Measurements from ENCODE around the gene MLH1.

DNA sequence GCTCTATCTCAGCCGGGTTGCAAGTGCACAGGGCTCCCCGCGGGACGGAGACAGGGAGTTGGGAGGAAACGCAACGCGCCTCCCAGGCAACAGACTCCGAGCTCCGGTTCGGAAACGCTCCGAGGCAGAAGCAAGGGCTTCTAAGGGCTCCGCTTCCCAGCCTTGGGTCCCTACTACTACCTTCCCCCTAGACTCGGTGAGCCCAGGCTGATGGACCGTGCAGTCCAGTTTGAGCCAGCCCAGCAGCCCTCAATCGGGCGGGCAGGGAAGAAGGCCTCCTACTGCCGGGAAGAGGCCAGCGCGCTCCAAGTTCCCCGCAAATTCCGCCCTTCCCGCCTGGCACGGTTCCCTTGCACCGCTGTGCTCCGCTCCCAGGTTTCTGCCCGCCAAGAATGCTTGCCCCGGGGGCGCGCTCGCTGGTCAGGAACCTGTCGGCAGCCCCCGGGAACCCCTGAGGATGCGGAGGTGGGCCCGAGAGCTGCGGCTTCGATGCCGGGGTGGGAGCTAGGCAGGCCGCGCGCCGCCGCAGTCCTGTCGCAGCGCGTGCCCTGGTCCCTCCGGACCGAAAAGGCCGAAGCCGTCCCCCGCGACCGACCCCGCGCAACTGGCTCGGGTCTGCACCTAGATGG lies 49.2 kb upstream of the MLH1 start:
- TF ChIP-seq POLR2A (IDR thresholded peaks at IDR 0.05) (no peak), EP300 (IDR thresholded peaks at IDR 0.05) (no peak)
- TF ChIP-seq, protein P1, sequence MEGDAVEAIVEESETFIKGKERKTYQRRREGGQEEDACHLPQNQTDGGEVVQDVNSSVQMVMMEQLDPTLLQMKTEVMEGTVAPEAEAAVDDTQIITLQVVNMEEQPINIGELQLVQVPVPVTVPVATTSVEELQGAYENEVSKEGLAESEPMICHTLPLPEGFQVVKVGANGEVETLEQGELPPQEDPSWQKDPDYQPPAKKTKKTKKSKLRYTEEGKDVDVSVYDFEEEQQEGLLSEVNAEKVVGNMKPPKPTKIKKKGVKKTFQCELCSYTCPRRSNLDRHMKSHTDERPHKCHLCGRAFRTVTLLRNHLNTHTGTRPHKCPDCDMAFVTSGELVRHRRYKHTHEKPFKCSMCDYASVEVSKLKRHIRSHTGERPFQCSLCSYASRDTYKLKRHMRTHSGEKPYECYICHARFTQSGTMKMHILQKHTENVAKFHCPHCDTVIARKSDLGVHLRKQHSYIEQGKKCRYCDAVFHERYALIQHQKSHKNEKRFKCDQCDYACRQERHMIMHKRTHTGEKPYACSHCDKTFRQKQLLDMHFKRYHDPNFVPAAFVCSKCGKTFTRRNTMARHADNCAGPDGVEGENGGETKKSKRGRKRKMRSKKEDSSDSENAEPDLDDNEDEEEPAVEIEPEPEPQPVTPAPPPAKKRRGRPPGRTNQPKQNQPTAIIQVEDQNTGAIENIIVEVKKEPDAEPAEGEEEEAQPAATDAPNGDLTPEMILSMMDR (IDR thresholded peaks at IDR 0.05): no peak

Data from ovary (tissue), 3 donors.